ENCODE results near the gene MISP3.
A peak's percentile ranks its signal among the peaks of the same experiment; 100 is the strongest.

Gene MISP3

DNA sequence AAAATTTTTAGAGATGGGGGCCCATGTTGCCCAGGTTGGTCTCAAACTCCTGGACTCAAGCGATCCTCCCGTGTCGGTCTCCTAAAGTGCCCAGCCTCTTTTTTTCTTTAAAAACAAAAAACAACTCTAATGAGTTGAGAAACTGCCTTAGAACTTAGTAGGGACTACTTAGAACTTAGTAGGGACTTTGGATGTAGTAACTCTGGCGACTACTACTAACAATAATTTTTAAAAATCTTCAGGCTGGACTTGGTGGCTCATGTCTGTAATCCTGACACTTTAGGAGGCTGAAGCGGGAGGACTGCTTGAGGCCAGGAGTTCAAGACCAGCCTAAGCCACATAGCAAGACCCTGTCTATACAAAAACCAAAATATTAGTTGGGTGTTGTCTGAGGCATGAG is 13.5 kb downstream of the MISP3 start:
- Histone ChIP-seq H3K79me2 (ENCODE audit: insufficient read depth, low read length) (no peaks in the 10 kb centered on the region), H4K20me1 (ENCODE audit: insufficient read depth, low read length) (no peaks in the 10 kb centered on the region), H3F3A (ENCODE audit: insufficient read depth, low read length) (no peaks in the 10 kb centered on the region), H3K4me1 (ENCODE audit: insufficient read depth, low read length, severe bottlenecking) (peaks cover 16% of the 10 kb centered on the region), H3K4me2 (ENCODE audit: low read length) (no peak overlapping the region), H3K9me2 (ENCODE audit: low read depth, low read length) (no peaks in the 10 kb centered on the region), H3K9ac (ENCODE audit: low read length) (no peak overlapping the region), H2AFZ (ENCODE audit: low read length) (no peak overlapping the region), H3K27me3 (ENCODE audit: insufficient read depth, low read length) (no peaks in the 10 kb centered on the region), H3K9me3 (ENCODE audit: low read length) (no peaks in the 10 kb centered on the region), H3K4me3 (ENCODE audit: low read depth, low read length, poor library complexity, severe bottlenecking) (no peak overlapping the region), H3K27ac (ENCODE audit: low read depth, low read length, poor library complexity, severe bottlenecking) (no peak overlapping the region), H3K36me3 (ENCODE audit: insufficient read depth, low read length) (peaks cover 23% of the 10 kb centered on the region)
- TF ChIP-seq EZH2 (IDR thresholded peaks at IDR 0.05; ENCODE audit: borderline replicate concordance, low read length) = no peak
- TF ChIP-seq, protein P1, sequence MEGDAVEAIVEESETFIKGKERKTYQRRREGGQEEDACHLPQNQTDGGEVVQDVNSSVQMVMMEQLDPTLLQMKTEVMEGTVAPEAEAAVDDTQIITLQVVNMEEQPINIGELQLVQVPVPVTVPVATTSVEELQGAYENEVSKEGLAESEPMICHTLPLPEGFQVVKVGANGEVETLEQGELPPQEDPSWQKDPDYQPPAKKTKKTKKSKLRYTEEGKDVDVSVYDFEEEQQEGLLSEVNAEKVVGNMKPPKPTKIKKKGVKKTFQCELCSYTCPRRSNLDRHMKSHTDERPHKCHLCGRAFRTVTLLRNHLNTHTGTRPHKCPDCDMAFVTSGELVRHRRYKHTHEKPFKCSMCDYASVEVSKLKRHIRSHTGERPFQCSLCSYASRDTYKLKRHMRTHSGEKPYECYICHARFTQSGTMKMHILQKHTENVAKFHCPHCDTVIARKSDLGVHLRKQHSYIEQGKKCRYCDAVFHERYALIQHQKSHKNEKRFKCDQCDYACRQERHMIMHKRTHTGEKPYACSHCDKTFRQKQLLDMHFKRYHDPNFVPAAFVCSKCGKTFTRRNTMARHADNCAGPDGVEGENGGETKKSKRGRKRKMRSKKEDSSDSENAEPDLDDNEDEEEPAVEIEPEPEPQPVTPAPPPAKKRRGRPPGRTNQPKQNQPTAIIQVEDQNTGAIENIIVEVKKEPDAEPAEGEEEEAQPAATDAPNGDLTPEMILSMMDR (IDR thresholded peaks at IDR 0.05; ENCODE audit: low read length) = no peak

DNA sequence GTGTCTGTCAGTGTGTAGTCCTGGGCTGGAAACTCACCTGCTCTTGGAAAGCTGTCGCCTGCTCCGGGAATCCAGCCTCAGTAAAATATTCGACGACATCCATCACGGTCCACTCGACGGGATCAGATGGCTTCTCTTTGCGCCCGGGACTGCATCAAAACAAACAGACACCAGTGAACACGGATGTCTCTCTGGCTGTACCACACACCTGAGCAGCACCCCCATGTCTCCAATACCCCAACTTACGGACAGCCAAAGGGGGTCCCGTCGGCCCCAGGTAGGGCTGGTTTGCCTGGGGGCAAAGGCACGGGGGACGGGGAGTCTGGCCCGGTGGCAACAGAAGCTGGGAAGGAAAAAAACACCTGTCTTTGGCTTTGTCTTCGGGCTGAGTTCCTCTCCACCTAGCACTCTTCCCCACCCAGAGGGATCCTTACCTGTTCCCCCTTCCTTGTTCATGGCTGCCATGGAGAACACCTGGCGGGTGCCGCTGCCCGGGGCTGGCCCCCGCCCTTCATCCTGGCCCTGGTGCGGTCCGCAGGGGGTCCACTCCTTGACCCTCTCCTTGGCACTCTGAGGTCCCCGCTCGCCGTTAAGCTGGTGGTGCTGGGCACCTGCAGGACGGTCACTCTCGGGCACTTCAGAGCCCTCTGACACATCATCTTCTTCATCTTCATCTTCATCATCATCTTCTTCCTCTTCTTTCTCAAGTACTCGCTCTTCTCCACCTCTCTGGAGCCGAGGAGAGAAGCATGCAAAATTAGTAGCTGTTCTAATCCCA is 16.2 kb downstream of the MISP3 start:
- H3K4me3 ChIP-seq (ENCODE audit: low read depth, low read length, poor library complexity, severe bottlenecking) = peak overlapping the region; percentile 71
- H3F3A ChIP-seq (ENCODE audit: insufficient read depth, low read length) = no peaks in the 10 kb centered on the region
- TF ChIP-seq EZH2 (IDR thresholded peaks at IDR 0.05; ENCODE audit: borderline replicate concordance, low read length) = no peak
- TF ChIP-seq, protein P1 (IDR thresholded peaks at IDR 0.05; ENCODE audit: low read length) = no peak
- H3K4me2 ChIP-seq (ENCODE audit: low read length) = peak overlapping the region; percentile 73
- H2AFZ ChIP-seq (ENCODE audit: low read length) = no peak overlapping the region
- H3K9me2 ChIP-seq (ENCODE audit: low read depth, low read length) = no peaks in the 10 kb centered on the region
- peaks cover 7% of the 10 kb centered on the region for H3K9me3 ChIP-seq (ENCODE audit: low read length)
- H3K79me2 ChIP-seq (ENCODE audit: insufficient read depth, low read length) = no peaks in the 10 kb centered on the region
- peaks cover 28% of the 10 kb centered on the region for H3K36me3 ChIP-seq (ENCODE audit: insufficient read depth, low read length)
- no peaks in the 10 kb centered on the region for H4K20me1 ChIP-seq (ENCODE audit: insufficient read depth, low read length)
- H3K4me1 ChIP-seq (ENCODE audit: insufficient read depth, low read length, severe bottlenecking) = peaks cover 18% of the 10 kb centered on the region
- H3K27ac ChIP-seq (ENCODE audit: low read depth, low read length, poor library complexity, severe bottlenecking) = peak overlapping the region; percentile 15
- H3K9ac ChIP-seq (ENCODE audit: low read length) = peak overlapping the region; percentile 52
- no peaks in the 10 kb centered on the region for H3K27me3 ChIP-seq (ENCODE audit: insufficient read depth, low read length)

- Histone ChIP-seq H3K4me1 (ENCODE audit: insufficient read depth, low read length, severe bottlenecking) (peaks cover 18% of the 10 kb centered on the region), H3K79me2 (ENCODE audit: insufficient read depth, low read length) (no peaks in the 10 kb centered on the region), H3K4me2 (ENCODE audit: low read length) (peak overlapping the region; percentile 73), H2AFZ (ENCODE audit: low read length) (no peak overlapping the region), H3K9me3 (ENCODE audit: low read length) (peaks cover 7% of the 10 kb centered on the region), H3K36me3 (ENCODE audit: insufficient read depth, low read length) (peaks cover 28% of the 10 kb centered on the region), H3K9ac (ENCODE audit: low read length) (peak overlapping the region; percentile 52), H3K9me2 (ENCODE audit: low read depth, low read length) (no peaks in the 10 kb centered on the region), H3K4me3 (ENCODE audit: low read depth, low read length, poor library complexity, severe bottlenecking) (peak overlapping the region; percentile 71), H4K20me1 (ENCODE audit: insufficient read depth, low read length) (no peaks in the 10 kb centered on the region), H3F3A (ENCODE audit: insufficient read depth, low read length) (no peaks in the 10 kb centered on the region), H3K27ac (ENCODE audit: low read depth, low read length, poor library complexity, severe bottlenecking) (peak overlapping the region; percentile 15), H3K27me3 (ENCODE audit: insufficient read depth, low read length) (no peaks in the 10 kb centered on the region)
- no peak for TF ChIP-seq EZH2 (IDR thresholded peaks at IDR 0.05; ENCODE audit: borderline replicate concordance, low read length)
- TF ChIP-seq, protein P1 (IDR thresholded peaks at IDR 0.05; ENCODE audit: low read length) = peak; percentile 63; the same call in 1 of the 2 replicates
These were observed 16.8 kb downstream of the MISP3 start for GRCh38 chr19:14089412-14089661.

All from OCI-LY1 (cell line).